Endothelial cell (in vitro differentiated cells): ENCODE results near the gene PRDM5. TPM values are rescaled to one million over a fixed set of nuclear protein-coding genes. Genes with fewer than 3 reads are reported as not detected.

Experiments used
- DNase-seq: peaks from one replicate; pipeline ENCODE4 v3.0.0; 2021; ENCODE audit warnings: low spot score
- H3K27ac Mint-ChIP-seq: one replicate; pipeline ENCODE4 v1.8.0; 2021; ENCODE audit warnings: mixed read lengths, inconsistent platforms; ENCODE audit not compliant: unreplicated experiment
- H3K27me3 Mint-ChIP-seq: one replicate; pipeline ENCODE4 v1.8.0; 2021; ENCODE audit warnings: mild to moderate bottlenecking, moderate library complexity, mixed read lengths, inconsistent platforms; ENCODE audit not compliant: unreplicated experiment
- H3K36me3 Mint-ChIP-seq: one replicate; pipeline ENCODE4 v1.8.0; 2021; ENCODE audit warnings: mild to moderate bottlenecking, low read depth, mixed read lengths, inconsistent platforms; ENCODE audit not compliant: unreplicated experiment
- H3K4me1 Mint-ChIP-seq: one replicate; pipeline ENCODE4 v1.8.0; 2021; ENCODE audit warnings: mild to moderate bottlenecking, mixed read lengths, inconsistent platforms; ENCODE audit not compliant: unreplicated experiment
- H3K4me3 Mint-ChIP-seq: one replicate; pipeline ENCODE4 v1.8.0; 2021; ENCODE audit warnings: mild to moderate bottlenecking, mixed read lengths, inconsistent platforms; ENCODE audit not compliant: unreplicated experiment
- H3K9me3 Mint-ChIP-seq: one replicate; pipeline ENCODE4 v1.8.0; 2021; ENCODE audit warnings: mixed read lengths, inconsistent platforms; ENCODE audit not compliant: unreplicated experiment
- CTCF ChIP-seq: fragments of 200-600 bp; sonication (generic); IDR thresholded peaks from one replicate; pipeline ENCODE4 v1.5.0; 2021; ENCODE audit warnings: antibody characterized with exemption; ENCODE audit not compliant: unreplicated experiment
- total RNA-seq: library from RNA; stranded (reverse); fragmentation: NEBNext Ultra II Directional; extraction: Animal tissue kit (Norgen Biotek cat#: 25700); gene quantifications from one replicate; pipeline ENCODE4 v1.2.1, GENCODE V29; 2021; ENCODE audit not compliant: unreplicated experiment

The PRDM5 gene
- total RNA-seq, 1 donor from 2014 or later, result 17.0 TPM

- TF ChIP-seq CTCF, result no peak
- peaks cover 3% of the 10 kb centered on the region for H3K4me1 Mint-ChIP-seq
- no peak for DNase-seq
Observed at GRCh38 chr4:120704538-120704937, 218.0 kb downstream of the PRDM5 start.

GRCh38 chr4:120703908-120704307 is 218.6 kb downstream of the PRDM5 start:
- TF ChIP-seq CTCF, result no peak
- H3K4me1 Mint-ChIP-seq, result peaks cover 3% of the 10 kb centered on the region
- DNase-seq, result no peak
- H3K36me3 Mint-ChIP-seq, result no peaks in the 10 kb centered on the region
- no peak overlapping the region for H3K27ac Mint-ChIP-seq
- no peak overlapping the region for H3K4me3 Mint-ChIP-seq
- no peaks in the 10 kb centered on the region for H3K9me3 Mint-ChIP-seq
- peaks cover 4% of the 10 kb centered on the region for H3K27me3 Mint-ChIP-seq

More at GRCh38 chr4:120704538-120704937, 218.0 kb downstream of the PRDM5 start:
- Mint-ChIP-seq H3K4me3 (no peak overlapping the region), H3K36me3 (no peaks in the 10 kb centered on the region), H3K27ac (no peak overlapping the region), H3K9me3 (no peaks in the 10 kb centered on the region), H3K27me3 (peaks cover 4% of the 10 kb centered on the region)

- DNase-seq, result no peak
- no peak overlapping the region for H3K4me3 Mint-ChIP-seq
- no peak overlapping the region for H3K27ac Mint-ChIP-seq
- no peaks in the 10 kb centered on the region for H3K9me3 Mint-ChIP-seq
- H3K27me3 Mint-ChIP-seq, result peaks cover 4% of the 10 kb centered on the region
- no peaks in the 10 kb centered on the region for H3K36me3 Mint-ChIP-seq
- peaks cover 3% of the 10 kb centered on the region for H3K4me1 Mint-ChIP-seq
- TF ChIP-seq CTCF, result no peak
Observed at GRCh38 chr4:120699354-120699753, 223.2 kb downstream of the PRDM5 start.

GRCh38 chr4:120694973-120695372 is 227.6 kb downstream of the PRDM5 start:
- Mint-ChIP-seq H3K9me3 (no peaks in the 10 kb centered on the region), H3K36me3 (no peaks in the 10 kb centered on the region), H3K4me3 (no peak overlapping the region), H3K27ac (no peak overlapping the region), H3K4me1 (peaks cover 5% of the 10 kb centered on the region), H3K27me3 (no peaks in the 10 kb centered on the region)
- DNase-seq, result no peak
- TF ChIP-seq CTCF, result no peak

GRCh38 chr4:120693816-120694215 is 228.7 kb downstream of the PRDM5 start:
- Mint-ChIP-seq H3K36me3 (no peaks in the 10 kb centered on the region), H3K27ac (no peak overlapping the region), H3K4me3 (no peak overlapping the region), H3K27me3 (no peaks in the 10 kb centered on the region), H3K4me1 (peaks cover 5% of the 10 kb centered on the region), H3K9me3 (no peaks in the 10 kb centered on the region)
- TF ChIP-seq CTCF, result no peak
- DNase-seq, result no peak
